T-helper 2 cell (primary cell): ENCODE results near the gene KIAA0513.

Source experiments
- DNase-seq, 5 experiments: peaks; one replicate each; pipeline versions ENCODE4 v3.0.0 to v3.0.0-alpha.2; 2012 to 2022

Gene KIAA0513

GRCh38 chr16:85005285-85006069 is 22.1 kb upstream of the KIAA0513 start:
- no peak for DNase-seq

GRCh38 chr16:85006639-85007038 is 21.0 kb upstream of the KIAA0513 start:
- DNase-seq: no peak

GRCh38 chr16:85007496-85008214 is 19.9 kb upstream of the KIAA0513 start:
- DNase-seq: no peak

- no peak for DNase-seq
Measured at GRCh38 chr16:85008271-85008670, 19.3 kb upstream of the KIAA0513 start.

GRCh38 chr16:85010446-85010930 is 17.1 kb upstream of the KIAA0513 start:
- DNase-seq: no peak

GRCh38 chr16:85010931-85011845 is 16.4 kb upstream of the KIAA0513 start, which contains the start of gene ZDHHC7:
Gene ZDHHC7, minus strand, starts transcription at chr16:85011535. Its CDS starts 20,917 bp downstream, at chr16:84990618.
- peak; percentile 73 to 88 (median 78) for DNase-seq

GRCh38 chr16:85011846-85012284 is 15.7 kb upstream of the KIAA0513 start:
- DNase-seq: no peak

- no peak for DNase-seq
Measured at GRCh38 chr16:85014311-85014710, 13.3 kb upstream of the KIAA0513 start.

GRCh38 chr16:85015481-85016187 is 12.0 kb upstream of the KIAA0513 start:
- DNase-seq: no peak

GRCh38 chr16:85017151-85017550 is 10.4 kb upstream of the KIAA0513 start:
- DNase-seq: peak in 1 of 5 experiments; percentile 23

GRCh38 chr16:85017633-85018032 is 10.0 kb upstream of the KIAA0513 start:
- no peak for DNase-seq

GRCh38 chr16:85018529-85019236 is 8.9 kb upstream of the KIAA0513 start:
- no peak for DNase-seq

GRCh38 chr16:85019659-85020245 is 7.8 kb upstream of the KIAA0513 start:
- no peak for DNase-seq

- DNase-seq: no peak
Measured at GRCh38 chr16:85025781-85026653, 1.6 kb upstream of the KIAA0513 start.

- no peak for DNase-seq
Measured at GRCh38 chr16:85026703-85027102, 892 bp upstream of the KIAA0513 start.

GRCh38 chr16:85027958-85028684 is 526 bp downstream of the KIAA0513 start:
- DNase-seq: no peak

GRCh38 chr16:85028685-85029407 is 1.3 kb downstream of the KIAA0513 start:
- DNase-seq: peak in 4 of 5 experiments; percentile 58 to 72 (median 64)

- DNase-seq: peak in 4 of 5 experiments; percentile 24 to 73 (median 48)
Measured at GRCh38 chr16:85029408-85029784, 1.8 kb downstream of the KIAA0513 start.
